ENCODE data around the gene GSE1. TPM values are rescaled to one million over a fixed set of nuclear protein-coding genes. Genes with fewer than 3 reads are reported as not detected.

Gene GSE1
- total RNA-seq, 1 experiment from 2014 or later: 10.1 TPM

GRCh38 chr16:85605051-85605911 lies 7.8 kb upstream of the GSE1 start:
- no peak for DNase-seq (ENCODE audit: low read depth)

DNA sequence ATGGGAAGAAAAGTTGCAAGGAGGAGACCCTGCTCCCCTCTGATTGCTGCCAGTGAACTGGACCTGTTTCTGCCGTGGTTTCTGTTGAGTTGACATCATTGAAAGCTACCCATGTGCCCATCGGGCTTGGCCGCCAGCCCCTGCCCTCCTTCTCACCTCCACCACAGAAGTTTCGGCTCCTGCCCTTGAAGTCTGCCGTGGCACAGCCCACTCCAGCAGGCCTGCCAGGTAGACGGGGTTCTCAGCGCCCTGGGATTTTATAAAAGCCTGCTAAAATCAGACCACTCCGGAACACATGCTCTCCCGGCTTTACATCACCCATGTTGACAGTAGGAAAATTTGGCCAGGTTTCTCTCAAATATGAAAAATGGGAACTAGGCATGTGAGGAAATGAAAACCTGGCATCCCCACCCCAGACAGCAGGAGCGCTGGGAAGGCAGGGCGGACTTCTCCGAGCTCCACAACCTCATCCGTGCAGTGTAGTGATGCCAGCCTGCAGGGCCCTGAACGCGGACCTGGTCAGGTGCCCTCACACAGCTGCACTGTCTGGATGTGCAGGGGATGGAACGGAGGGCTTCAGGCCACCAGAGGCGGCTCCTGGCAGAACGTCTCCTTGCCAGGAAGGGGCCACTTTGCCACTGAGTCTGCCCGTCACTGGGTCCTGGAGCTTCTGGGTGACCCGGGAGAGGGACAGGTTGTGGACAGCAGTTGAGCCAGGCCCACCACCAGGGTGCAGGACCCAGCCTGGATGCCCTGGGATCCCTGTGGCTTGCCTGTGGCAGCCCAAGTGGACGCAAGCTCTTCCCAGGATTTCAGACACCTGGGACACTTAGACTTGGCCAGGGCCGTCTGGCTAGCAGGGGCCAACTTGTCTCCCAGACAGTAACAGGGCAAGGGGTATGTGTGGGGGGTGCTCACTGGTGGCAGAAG lies 6.9 kb upstream of the GSE1 start:
- DNase-seq (ENCODE audit: low read depth): no peak

GRCh38 chr16:85606904-85607303 lies 6.2 kb upstream of the GSE1 start:
- no peak for DNase-seq (ENCODE audit: low read depth)

GRCh38 chr16:85607321-85607765 lies 5.8 kb upstream of the GSE1 start:
- DNase-seq (ENCODE audit: low read depth): no peak

- no peak for DNase-seq (ENCODE audit: low read depth)
Observed at GRCh38 chr16:85607796-85608514, 5.2 kb upstream of the GSE1 start.

GRCh38 chr16:85608515-85608885 lies 4.6 kb upstream of the GSE1 start:
- no peak for DNase-seq (ENCODE audit: low read depth)

DNA sequence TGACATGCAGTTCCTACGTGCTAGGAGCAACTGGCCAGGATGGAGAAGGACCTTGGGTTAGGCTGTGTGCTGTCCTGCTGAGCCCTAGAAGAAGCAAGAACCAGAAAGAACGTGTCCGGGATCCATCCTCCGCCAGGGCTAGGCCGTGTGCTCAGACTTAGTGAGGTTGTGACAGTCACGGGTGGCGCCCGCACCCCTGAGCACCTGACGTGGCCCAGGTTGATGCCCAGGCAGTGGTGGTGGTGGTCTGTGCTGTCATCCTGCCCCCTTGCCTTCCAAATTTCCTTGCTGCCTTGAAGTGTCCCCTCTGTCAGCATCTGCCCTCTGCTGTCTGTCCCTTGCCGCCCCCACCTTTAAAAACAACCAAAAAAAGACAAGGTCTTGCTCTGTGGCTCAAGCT lies 4.2 kb upstream of the GSE1 start:
- no peak for DNase-seq (ENCODE audit: low read depth)

DNA sequence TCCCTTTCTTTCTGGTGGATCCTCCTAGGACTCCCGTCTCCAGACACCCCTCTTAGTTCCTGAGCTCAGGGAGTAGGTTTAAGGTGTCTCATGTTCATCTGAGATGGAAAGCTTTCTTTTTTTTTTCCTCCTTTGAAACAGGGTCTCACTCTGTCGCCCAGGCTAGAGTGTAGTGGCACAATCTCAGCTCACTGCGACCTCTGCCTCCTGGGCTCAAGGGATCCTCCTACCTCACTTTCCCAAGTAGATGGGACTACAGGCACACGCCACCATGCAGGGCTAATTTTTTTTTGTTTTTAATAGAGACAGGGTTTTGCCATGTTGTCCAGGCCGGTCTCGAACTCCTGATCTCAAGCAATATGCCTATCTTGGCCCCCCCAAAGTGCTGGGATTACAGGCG lies 3.6 kb upstream of the GSE1 start:
- no peak for DNase-seq (ENCODE audit: low read depth)

DNA sequence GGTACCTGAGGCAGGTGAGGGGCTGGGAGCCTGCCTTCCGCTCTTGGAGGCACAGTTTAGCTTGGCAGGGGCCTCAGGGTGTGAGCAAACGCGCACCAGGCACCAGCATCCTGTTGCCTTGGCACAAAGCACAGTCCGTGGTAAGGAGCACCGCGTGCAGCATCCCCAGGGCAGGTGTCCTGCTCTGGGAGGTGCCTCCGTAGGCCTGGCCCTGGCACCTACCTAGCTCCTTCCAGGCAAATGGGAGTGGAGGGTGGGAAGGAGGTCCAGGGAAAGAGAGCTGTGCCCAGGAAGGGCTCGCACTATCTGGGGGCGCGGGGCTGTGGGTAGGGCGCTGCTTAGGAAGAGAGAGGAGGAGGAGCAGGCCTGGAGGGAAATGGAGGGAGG lies 3.1 kb upstream of the GSE1 start:
- DNase-seq (ENCODE audit: low read depth): peak; percentile 17

DNA sequence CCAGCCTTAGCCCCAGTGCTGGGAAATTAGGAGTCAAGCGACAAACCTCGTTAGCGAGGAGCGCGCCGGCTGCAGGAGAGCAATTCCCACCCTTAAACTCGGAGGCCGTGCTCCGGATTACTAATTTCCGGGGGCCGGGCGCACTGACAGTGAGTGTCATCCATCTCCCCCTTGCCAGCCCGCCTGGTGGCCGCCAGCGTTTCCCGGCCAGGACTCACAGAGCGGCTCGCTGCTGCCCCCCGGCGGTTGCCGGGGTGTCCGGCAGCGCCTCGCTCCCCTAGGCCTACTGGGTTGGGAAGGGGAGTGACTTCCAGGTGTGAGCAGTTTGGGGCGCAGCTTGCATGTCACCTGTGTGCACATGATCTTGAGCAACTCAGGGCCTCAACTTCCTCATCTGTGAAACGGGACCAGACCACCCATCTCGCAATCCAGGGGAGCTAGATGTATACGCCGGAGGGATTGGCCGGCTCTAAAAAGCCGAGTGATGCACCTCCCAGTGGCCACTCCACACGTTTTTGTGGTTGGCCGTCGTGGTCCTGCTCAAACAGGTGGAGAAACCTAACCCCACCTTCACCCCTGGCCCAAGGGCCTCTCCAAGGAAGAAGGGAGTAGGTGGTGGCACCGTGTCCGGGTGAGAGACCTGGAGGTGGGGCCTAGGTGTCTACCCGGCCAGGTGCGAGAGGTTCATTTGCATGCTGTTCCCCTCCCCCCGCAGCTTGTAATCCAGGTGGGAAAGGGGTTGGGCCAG lies 2.5 kb upstream of the GSE1 start:
- peak; percentile 88 for DNase-seq (ENCODE audit: low read depth)

DNA sequence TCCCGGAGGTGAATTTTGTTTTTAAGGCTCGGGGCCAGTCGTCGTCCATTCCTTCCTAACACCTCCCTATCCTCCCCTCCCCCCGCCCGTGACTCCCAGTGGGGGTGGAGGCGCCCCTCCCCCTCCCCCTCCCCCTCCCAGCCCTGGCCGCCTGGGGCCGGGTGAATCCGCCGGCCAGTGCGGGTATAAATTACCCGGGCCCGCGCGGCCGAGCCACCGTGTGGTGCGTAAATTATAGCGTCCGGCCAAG lies 2.0 kb upstream of the GSE1 start:
- no peak for DNase-seq (ENCODE audit: low read depth)

DNA sequence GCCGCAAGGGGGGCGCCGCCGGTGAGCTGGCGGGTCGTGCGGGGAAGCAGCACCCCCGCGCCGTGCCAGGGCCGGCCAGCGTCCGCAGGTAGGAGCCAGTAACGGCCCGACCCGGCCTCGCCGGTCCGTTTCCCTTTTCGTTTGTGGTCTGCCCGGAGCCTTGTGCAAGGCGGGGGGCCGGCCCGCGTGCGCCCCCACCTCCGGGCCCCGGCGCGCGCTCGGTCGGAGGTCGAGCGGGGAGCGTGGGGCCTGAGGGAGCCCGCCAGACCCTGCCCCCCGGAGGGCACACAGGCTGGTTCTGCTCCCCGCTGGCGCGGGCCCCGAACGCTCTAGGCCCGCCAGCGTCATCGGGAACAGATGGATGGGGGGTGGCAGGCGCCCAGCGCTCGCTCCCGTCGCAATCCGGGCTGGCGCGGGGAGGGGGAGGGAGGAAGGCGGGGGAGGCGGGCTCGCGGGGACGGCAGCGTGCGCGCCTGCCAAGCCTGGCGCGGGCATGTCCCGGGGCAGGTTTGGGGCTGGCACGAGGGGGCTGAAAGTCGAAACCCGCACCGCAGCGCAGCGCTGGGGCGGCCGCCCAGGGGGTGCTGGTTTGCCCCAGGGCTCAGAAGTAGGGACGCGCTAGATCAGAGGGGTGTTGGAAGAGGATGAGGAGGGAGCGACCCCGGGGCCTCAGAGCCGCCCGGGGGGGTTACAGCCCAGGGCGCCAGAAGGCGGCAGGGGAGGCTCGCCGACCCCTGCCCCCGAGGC lies 1.5 kb upstream of the GSE1 start:
- peak; percentile 64 for DNase-seq (ENCODE audit: low read depth)

DNA sequence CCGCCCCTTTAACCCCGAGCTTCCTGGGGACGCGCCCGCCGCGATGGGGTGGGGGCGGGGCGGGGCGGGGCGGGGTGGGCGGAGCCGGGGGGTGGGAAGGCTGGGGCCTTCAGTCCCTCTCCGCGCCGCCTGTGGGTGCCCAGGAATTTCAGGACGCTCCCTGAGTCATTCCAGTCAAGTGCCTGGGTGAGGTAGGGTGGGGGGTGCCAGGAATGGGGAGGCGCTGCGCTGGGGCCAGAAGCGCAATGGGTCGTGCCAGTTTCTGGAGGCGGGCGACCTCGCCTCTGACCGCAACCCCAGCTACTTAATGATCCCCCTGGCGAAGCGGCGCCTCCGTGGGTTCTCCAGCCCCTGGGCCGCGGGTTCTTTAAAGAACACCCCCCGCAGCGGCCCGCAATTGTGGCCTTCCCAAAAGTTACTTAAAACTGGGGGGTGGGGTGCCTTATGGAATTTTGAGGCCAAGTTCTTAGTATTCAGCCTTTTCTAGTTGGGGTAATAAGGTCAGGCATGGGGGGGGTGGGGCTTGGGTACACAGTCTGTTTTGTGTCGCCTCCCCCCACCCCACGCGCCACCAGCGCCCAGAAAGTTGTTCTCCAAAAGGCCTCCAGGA lies 826 bp upstream of the GSE1 start:
- peak; percentile 86 for DNase-seq (ENCODE audit: low read depth)

DNA sequence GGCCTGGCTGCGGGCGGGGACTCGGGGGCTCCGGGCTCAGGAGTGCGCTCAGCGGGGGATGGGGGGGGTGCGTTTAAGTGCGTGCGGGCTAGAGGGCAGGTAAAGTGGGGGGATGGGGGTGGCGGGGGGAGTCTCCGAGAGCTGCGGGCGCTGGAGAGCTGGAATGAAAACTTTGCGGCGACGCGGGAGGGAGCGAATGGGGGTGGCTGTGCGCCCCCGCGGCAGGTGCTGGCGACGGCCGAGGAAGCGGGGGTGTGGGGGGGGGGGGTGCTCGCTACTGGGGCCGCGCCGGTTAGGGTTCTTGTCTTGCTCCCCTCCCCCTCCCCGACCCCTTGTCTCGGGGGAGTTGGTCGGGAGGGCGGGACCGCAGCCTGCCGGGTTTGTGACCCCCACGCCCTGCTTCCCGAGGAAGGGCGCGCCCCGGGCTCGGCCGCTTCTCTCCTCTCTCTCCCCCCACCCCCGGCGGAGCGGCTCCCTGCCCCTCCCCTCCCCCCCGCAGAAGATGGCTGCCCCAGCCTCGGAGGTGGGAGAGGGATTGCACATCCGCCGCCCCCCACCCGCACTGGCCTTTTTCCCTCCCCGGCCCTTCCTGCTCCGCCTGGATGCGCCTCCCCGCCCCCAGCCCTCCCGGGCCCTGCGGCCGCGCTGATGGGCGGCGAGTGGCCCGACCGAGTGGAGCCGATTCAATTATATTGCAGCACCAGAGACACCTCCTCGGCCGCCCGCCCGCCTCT lies 649 bp downstream of the GSE1 start:
- no peak for DNase-seq (ENCODE audit: low read depth)

- DNase-seq (ENCODE audit: low read depth): no peak
Observed at GRCh38 chr16:85614338-85615013, 1.4 kb downstream of the GSE1 start.

GRCh38 chr16:85615014-85615851 lies 2.1 kb downstream of the GSE1 start:
- no peak for DNase-seq (ENCODE audit: low read depth)

- DNase-seq (ENCODE audit: low read depth): peak; percentile 64
Observed at GRCh38 chr16:85615852-85616606, 2.9 kb downstream of the GSE1 start.
